GM19099 (cell line): ENCODE data around the gene GATA5.

Experiments
- POLR2A ChIP-seq: IDR thresholded peaks from 3 replicates; pipeline ENCODE4 v1.6.1; 2011; ENCODE audit warnings: low read depth; ENCODE audit not compliant: insufficient read length; ENCODE audit errors: extremely low read depth

The GATA5 gene

DNA sequence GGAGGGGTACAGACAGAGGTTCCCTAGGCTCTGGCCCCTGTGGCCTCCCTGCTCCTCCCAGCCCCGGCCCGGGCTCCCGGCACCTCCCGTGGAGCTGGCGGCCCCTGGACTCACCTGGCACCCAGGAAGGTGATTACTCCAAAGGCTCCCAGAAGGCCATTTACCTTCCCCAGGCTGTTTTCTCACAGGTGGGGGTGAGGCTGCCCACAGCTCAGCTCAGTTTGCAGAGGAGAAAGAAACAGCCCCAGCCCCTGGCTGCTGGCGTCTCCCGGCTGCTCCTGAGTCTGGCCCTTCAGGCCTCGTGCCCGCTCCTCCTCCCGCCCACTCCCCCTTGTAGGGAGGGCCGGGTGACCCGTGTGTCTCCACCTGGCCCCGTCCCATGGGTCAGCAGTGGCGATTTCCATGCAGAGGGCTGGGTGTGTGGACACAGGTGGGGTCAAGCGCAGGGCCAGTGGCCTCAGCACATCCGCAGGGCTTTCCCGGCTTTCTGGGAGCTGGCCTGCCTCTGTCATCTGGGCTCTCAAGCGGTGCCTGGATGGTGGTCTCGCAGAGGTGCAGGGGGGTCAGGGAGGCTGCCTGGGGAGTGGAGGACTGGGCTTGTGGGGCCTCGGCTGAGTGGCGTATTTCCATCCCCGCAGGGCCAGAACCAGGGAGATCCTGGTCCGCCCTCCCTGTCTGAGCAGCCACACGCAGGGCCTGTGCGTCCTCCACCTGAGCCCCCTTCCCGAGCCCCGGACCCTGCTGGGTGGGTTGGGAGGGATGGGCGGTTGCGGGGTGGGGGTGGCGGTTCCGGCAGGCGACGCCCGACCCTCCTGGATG, 20.2 kb upstream of the GATA5 start:
- no peak for TF ChIP-seq POLR2A

DNA sequence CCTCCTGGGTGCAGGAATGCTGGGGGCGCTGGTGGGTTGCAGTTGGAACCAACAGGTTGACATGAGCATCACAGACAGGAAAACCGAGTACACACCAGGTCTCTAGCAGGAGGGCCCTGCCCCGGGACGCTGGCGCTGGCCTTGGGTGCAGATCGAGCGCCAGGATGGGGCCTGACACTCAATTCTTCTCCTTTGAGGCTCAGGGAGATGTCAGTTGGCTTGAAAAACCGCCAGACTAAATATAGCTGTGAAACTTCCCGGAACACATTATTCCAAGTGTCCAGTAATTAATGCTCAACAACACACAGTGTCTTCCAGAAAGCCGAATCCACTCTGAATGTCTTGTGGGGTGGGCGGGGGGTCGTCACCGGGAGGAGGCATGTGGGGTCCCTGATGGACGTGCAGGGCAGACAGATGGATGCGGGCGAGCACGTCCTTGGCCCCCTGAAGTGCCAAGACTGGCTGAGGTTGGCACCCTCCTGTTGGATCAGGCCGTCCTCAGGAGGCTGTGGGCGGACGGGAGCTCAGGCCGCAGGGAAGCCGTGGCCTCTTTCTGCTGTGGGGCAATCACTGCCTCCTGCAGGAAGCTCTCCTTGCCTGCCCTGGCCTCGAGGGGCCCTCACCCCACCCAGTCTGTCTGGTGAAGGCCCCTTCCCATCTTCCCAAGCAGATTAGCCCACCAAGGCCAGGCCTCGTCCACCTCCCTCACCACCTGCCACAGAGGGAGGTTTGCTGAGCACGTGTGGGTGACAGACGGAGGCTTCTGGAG, 19.4 kb upstream of the GATA5 start:
- no peak for TF ChIP-seq POLR2A

DNA sequence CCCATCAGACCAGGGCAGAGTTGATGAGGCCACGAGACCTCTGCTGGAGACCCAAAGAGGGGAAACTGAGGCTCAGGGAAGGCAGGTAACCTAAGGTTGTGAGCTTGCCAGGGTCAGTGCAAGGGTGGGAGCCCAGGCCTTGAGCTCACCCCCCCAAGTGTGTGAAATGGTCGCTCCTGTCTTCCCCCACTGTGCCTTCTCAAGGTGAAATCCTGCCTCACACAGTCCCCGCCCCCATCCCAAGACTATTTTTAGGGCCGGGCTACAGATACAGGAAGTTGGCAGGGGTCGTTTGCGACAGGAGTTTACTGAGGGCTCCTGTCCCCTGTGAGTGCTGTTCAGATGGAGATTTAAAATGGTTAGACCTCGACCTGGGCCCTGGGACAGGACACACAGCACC, 18.7 kb upstream of the GATA5 start:
- no peak for TF ChIP-seq POLR2A

DNA sequence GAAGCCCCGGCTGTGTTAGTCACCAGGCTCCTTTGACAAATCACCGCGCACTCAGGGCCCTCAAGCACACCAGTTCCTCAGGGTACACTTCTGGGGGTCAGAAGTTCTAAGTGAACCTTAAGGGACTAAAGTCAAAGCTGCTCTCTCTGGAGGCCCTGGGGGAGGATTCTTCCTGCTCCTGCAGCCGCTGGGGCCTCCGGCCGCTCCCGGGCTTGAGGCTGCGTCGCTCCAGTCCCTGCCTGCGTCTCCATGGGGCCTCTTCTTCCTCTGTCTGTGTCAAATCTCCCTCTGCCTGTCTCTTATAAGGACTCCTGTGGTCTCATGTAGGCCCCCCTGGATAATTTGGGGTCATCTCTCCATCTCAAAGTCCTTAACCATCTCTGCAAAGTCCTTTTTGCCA, 18.1 kb upstream of the GATA5 start:
- TF ChIP-seq POLR2A = no peak

DNA sequence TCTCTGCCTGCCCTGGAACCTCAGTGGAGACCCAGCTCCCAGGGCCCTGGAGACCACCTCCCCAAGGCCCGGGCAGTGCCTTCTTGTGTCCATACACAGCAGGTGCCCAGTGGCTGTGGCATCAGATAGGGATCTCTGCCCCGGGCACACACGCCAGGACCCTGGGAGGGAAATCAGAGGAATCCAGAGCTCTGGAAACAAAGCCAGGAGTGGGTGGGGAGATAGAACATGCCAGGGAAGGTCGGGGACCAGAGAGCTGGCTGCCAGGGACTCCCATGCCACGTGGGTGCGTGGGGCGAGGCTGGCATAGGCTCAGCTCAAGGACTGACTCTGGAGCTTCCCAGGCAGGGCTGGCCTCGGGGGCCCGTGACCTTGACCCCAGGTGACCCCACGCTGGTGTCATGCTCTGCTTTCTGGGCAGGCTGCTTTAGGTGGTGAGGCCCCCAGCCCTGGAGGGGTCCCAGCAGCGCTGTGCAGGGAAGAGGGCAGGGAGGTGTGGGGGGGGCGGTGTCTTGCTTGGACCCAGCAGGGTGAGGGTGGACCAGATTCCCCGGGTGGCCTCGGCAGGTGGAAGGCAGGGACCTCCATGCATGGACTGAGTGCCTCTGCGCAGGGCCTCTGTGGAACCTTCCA, 17.6 kb upstream of the GATA5 start:
- TF ChIP-seq POLR2A = no peak

DNA sequence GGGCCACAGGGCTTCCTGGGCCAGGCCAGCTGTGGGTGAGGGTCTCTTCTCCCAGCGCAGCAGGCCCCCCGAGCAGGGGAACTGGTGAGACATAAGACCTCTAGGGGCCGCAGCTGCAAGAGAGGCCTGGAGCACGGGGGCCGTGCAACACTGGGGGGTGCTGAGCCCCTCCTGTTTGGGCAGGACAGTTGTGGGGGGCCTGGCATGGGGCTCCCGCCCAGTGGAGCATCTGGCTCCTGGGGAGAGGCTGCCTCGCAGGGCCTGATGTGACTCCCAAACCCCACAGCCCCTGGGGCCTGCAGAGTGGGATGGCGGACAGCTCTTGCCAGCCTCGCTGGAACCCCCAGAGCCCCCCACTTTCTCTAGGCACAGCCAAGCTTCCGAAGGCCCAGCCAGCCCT, 16.9 kb upstream of the GATA5 start:
- no peak for TF ChIP-seq POLR2A

DNA sequence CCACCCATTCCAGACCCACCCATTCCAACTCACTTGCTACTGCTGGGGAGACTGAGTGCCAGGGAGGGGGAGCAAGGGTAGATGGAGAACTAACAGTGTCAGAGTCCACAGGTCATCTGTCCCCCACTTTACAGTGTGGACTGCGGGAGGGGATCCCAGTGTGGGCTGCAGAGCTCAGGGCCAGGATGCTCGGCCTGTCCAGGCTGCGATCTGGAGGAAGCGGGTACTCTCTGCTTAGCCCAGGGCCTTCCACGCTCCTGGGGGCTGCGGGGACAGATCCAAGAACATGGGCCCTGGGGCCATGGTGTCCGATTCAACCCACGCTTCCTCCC, 14.1 kb upstream of the GATA5 start:
- no peak for TF ChIP-seq POLR2A

DNA sequence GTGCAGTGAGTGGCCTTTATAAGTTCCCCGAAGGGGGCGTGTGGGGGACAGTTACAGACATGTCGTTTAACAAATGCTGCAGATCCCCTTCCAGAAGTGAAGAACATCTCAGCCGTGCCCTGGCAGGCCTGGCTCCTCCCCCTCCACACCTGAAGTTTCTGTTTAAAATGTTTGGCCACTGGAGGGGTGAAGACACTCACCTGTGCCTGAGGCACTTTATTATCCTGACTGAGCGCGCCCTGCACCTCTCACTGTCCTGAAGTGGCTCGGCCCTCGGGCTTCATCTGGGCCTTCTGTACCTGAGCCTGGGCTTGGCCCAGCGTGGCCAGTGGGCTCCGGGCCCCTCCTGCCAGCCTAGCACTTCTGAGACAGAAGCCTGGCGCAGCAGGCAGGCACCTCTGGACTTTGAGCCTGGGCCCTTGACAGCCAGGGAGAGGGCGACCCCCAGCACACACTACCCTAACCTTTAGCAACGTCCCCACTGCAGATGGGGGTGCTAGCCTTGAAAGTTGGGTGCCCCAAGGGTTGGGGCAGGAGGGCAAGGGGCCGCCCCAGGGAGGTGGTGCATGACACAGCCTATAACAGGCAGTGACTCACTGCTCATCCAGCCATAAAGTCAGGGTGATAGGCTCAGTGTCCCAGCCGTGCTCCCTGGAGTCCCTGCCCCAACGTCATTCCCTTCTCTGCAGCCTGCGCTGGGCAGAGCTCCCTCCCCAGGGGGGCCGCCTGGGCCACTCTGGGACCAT, 13.6 kb upstream of the GATA5 start:
- TF ChIP-seq POLR2A = no peak

DNA sequence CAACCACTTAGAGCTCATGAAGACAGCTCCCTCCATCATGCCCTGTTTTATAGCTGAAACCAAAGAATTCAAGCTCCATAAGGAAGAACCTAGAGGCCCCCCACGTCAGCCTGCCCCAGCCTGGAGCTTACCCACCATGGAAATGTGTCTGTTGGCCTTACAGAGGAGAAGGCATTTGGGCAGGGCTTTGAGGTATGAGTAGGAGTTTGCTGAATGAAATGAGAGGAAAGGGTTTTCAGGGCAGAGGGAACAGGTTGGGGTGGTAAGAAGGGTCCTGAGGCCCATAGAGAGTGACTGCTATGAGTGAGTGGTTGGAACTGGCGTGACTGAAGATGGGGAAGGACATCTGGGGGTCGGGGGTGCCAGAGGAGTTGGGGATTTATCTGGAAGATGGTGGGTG, 12.7 kb upstream of the GATA5 start:
- no peak for TF ChIP-seq POLR2A

DNA sequence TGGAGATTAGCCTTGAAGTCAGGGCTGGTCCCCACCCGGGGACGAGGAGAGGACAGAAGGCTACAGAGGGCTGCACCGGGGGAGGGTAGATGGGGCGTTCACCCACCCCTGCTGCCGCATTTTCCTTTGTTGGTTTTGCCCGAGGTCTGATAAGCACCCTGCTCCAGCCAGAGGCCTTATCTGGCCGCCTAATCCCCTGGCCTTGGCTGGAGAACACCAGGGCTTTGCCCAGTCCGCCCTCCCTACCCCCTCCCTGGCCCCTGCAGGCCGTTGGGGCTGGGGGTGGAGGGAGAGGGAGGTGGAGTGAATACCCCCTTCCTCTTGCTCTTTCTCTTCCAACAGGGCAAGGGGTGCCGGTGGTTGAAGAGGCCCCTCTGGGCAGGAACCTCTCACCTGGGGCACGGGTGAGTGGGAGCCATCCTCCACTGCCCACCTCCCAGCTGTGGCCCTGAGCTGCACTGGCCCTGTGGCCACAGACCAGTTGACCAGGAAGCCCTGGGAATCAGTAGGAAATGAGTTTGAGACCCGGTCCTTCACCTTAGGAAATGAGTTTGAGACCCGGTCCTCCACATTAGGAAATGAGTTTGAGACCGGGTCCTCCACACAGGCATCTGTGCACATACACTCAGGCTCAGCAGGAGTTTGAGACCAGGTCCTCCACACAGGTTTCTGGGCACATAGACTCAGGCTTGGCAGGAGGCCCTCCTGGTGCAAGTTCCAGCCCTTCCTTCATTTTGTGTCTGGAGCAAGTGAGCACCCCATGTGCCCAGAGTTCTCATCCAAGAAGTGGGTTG, 12.0 kb upstream of the GATA5 start:
- TF ChIP-seq POLR2A = no peak

DNA sequence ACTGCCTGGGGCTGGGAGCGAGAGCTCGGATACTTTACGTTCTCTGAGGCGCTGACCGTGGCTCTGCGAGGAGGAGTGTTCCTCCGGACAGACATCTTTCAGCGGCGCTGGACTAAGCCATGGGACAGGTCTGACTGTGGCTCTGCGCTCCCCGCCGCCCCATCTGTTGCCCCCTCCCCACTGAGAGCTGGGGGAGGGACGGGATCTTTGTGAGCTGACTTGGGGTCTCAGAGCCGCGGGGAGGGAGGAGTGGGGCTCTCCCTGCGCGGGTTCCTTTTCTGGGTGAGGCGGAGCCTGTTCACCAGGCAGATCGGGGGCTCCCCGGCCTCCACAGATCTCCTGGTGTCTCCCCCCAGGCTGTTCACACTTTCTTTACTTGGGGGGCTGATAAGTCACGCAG, 11.3 kb upstream of the GATA5 start:
- no peak for TF ChIP-seq POLR2A

DNA sequence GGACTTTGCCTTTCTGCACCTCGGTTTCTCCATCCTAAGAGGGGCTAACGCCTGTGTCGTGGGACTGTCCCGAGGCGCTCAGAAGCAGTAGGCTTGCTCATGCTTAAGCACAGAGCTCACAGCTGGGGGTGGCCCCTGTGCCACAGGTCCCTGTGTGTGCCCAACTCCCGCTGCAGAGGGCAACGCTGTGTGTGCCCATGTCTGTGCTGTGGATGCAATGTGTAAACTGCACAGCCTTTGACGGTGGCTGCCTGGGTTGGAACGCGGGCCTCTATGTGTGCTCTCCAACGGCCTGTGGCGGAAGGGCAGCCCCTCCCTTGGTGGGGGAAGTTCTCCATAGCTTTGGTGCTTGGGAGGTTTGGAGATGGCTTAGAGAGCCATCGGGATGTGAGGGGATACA, 10.7 kb upstream of the GATA5 start:
- no peak for TF ChIP-seq POLR2A

DNA sequence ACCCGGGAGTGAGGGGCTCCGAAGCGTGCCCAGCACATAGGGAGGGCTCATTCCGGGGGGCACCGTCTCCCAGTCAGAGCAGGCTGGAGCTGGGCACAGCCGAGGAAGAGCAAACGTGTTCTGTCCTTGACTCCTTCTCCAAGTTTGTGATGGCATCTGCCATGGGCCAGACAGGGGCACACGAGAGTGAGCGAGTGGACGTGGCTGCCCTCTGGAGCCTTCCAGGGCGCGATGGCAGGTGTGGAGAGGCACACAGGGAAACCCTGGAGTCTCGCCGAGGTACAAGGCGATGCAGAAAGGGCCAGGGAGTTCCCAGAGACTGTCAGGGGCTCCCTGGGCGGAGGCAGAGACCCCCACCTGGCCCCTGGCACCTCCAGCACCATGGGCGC, 9.9 kb upstream of the GATA5 start:
- no peak for TF ChIP-seq POLR2A

DNA sequence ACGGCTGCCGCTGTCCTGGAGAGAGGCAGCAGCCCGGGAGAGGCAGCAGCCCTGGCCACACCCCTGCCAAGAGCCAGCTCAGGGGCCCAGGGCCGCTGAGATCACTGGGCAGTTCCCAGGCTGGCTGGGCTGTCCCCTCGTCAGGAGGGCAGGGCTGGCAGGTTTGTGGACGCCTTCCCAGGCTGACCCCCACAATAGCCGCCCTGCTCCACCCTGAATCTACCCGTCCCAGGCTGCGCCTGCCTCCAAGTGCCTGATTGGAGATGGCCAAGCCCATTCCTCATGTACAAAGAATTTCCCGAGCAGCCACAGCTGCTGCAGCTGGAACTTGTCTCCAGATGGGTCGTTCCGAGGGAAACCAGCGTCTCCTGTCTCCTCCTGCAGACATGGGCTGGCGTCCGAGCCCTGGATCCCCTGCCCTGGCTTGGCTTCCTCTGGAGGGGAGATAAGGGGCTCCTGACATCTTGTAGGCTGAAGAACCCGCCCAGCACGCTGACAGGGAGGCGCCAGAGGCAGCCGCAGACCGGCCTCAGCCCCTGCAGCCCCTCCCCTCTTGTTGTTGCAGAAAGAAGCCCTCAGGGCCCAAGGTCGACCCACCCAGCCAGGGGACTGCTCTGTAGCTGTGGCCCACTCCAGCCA, 9.4 kb upstream of the GATA5 start:
- TF ChIP-seq POLR2A = no peak
